GM21528 (cell line): ENCODE results near the gene SLC37A2.

Experiments used
- ATAC-seq: cut with Tn5 transposase; IDR thresholded peaks from one replicate; pipeline ENCODE4 v1.9.1; 2021; ENCODE audit warnings: mild to moderate bottlenecking, moderate library complexity; ENCODE audit not compliant: unreplicated experiment, low FRiP score

SLC37A2 gene

GRCh38 chr11:125102510-125102909 lies 39.4 kb downstream of the SLC37A2 start:
- no peak for ATAC-seq

- ATAC-seq: no peak
Observed at GRCh38 chr11:125105926-125106325, 42.8 kb downstream of the SLC37A2 start.

- ATAC-seq: no peak
Observed at GRCh38 chr11:125108469-125108868, 45.4 kb downstream of the SLC37A2 start.

GRCh38 chr11:125110506-125110905 lies 47.4 kb downstream of the SLC37A2 start:
- ATAC-seq: no peak

- peak; percentile 4 for ATAC-seq
Observed at GRCh38 chr11:125111001-125111342, 47.9 kb downstream of the SLC37A2 start.

- peak; percentile 99 for ATAC-seq
Observed at GRCh38 chr11:125111343-125112207, 48.5 kb downstream of the SLC37A2 start, which contains the start of gene TMEM218. Gene TMEM218, minus strand, starts transcription at chr11:125111626. Its CDS starts 9,385 bp downstream, at chr11:125102241.

GRCh38 chr11:125112208-125112604 lies 49.1 kb downstream of the SLC37A2 start:
- ATAC-seq: no peak

GRCh38 chr11:125114518-125114917 lies 51.4 kb downstream of the SLC37A2 start:
- no peak for ATAC-seq

GRCh38 chr11:125117429-125117828 lies 54.3 kb downstream of the SLC37A2 start:
- ATAC-seq: no peak

- ATAC-seq: no peak
Observed at GRCh38 chr11:125123194-125123946, 60.3 kb downstream of the SLC37A2 start.

GRCh38 chr11:125123947-125124617 lies 61.0 kb downstream of the SLC37A2 start:
- ATAC-seq: no peak

GRCh38 chr11:125124618-125124992 lies 61.5 kb downstream of the SLC37A2 start:
- no peak for ATAC-seq

- no peak for ATAC-seq
Observed at GRCh38 chr11:125128450-125128849, 65.3 kb downstream of the SLC37A2 start.

GRCh38 chr11:125129316-125129993 lies 66.3 kb downstream of the SLC37A2 start:
- ATAC-seq: no peak

- no peak for ATAC-seq
Observed at GRCh38 chr11:125132071-125132470, 69.0 kb downstream of the SLC37A2 start.

GRCh38 chr11:125132596-125132995 lies 69.5 kb downstream of the SLC37A2 start:
- ATAC-seq: no peak

- ATAC-seq: no peak
Observed at GRCh38 chr11:125136001-125136400, 72.9 kb downstream of the SLC37A2 start.

- no peak for ATAC-seq
Observed at GRCh38 chr11:125138966-125139365, 75.9 kb downstream of the SLC37A2 start.

GRCh38 chr11:125139778-125140177 lies 76.7 kb downstream of the SLC37A2 start:
- no peak for ATAC-seq
